ENCODE results near the gene FBXO36. TPM values are rescaled to one million over a fixed set of nuclear protein-coding genes. Genes with fewer than 3 reads are reported as not detected.

FBXO36 gene
- total and polyA plus RNA-seq, 2 donors (not counting 1 experiment from before 2014, with no cell fraction given): 0.49 to 1.5 TPM

DNA sequence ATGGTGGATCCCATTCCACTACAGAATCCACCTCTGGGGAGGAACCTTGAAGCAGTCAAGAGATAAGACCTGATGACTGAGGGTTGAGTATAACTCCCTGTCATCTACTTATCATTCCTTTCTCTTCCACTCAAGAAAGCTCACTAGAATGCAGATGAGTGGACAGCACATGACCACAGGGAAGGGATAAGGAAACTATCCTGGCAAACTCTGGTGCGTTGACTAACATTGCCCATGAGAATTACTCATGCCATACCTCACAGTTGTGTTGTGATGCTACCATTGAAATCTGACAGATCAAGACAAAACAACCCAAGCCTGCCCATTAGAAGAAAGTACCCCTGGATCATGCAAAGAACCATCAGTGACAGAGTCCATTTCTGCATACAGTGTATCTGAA is 119.9 kb downstream of the FBXO36 start:
- Histone ChIP-seq H3K79me2 (ENCODE audit: control insufficient read depth, insufficient read depth, low read length) (no peaks in the 10 kb centered on the region), H3K9me3 (ENCODE audit: control extremely low read depth in 1 of 3, control insufficient read depth in 2 of 3, insufficient read depth in 1 of 3, low read length in 2 of 3) (no peaks in the 10 kb centered on the region), H3K27me3 (replicated peaks in 1 of 4; ENCODE audit: control extremely low read depth in 1 of 4, control insufficient read depth in 3 of 4, insufficient read depth in 4 of 4, low read length in 3 of 4) (no peaks in the 10 kb centered on the region), H3K9ac (ENCODE audit: low read length) (no peak overlapping the region), H3K4me3 (ENCODE audit: control extremely low read depth in 1 of 5, extremely low read depth in 1 of 5, insufficient read depth in 1 of 5, low read depth in 2 of 5, low read length in 4 of 5) (no peak overlapping the region), H3K27ac (ENCODE audit: low read length in 2 of 2) (no peak overlapping the region), H2AFZ (ENCODE audit: insufficient read depth, low read depth, low read length, poor library complexity, severe bottlenecking) (no peak overlapping the region), H3K36me3 (replicated peaks in 1 of 2; ENCODE audit: control extremely low read depth in 1 of 2, control insufficient read depth in 1 of 2, extremely low read depth in 1 of 2, insufficient read depth in 2 of 2, low read length in 1 of 2) (no peaks in the 10 kb centered on the region), H3K4me2 (replicated peaks; ENCODE audit: low read depth, low read length, poor library complexity, severe bottlenecking) (no peak overlapping the region), H4K20me1 (ENCODE audit: control insufficient read depth, insufficient read depth, low read length, poor library complexity, severe bottlenecking) (no peaks in the 10 kb centered on the region), H3K4me1 (ENCODE audit: control insufficient read depth in 2 of 2, insufficient read depth in 2 of 2, low read length in 2 of 2) (no peaks in the 10 kb centered on the region)
- H3K4me3 Mint-ChIP-seq: no peak overlapping the region
- no peak for ATAC-seq (ENCODE audit: low read depth)
- no peaks in the 10 kb centered on the region for H3K9me3 Mint-ChIP-seq (ENCODE audit: insufficient read depth)
- no peak for TF ChIP-seq EZH2 (IDR thresholded peaks at IDR 0.05; ENCODE audit: borderline replicate concordance, insufficient read depth, low read depth, low read length, poor library complexity, severe bottlenecking)
- TF ChIP-seq, protein P1, sequence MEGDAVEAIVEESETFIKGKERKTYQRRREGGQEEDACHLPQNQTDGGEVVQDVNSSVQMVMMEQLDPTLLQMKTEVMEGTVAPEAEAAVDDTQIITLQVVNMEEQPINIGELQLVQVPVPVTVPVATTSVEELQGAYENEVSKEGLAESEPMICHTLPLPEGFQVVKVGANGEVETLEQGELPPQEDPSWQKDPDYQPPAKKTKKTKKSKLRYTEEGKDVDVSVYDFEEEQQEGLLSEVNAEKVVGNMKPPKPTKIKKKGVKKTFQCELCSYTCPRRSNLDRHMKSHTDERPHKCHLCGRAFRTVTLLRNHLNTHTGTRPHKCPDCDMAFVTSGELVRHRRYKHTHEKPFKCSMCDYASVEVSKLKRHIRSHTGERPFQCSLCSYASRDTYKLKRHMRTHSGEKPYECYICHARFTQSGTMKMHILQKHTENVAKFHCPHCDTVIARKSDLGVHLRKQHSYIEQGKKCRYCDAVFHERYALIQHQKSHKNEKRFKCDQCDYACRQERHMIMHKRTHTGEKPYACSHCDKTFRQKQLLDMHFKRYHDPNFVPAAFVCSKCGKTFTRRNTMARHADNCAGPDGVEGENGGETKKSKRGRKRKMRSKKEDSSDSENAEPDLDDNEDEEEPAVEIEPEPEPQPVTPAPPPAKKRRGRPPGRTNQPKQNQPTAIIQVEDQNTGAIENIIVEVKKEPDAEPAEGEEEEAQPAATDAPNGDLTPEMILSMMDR (IDR thresholded peaks at IDR 0.05): no peak
- no peak overlapping the region for H3K27ac Mint-ChIP-seq
- DNase-seq: no peak
- H3K27me3 Mint-ChIP-seq: no peaks in the 10 kb centered on the region
- intact Hi-C loops (cut with micrococcal nuclease): no loop called here
- no peaks in the 10 kb centered on the region for H3K4me1 Mint-ChIP-seq
- CTCF ChIA-PET: no interaction called here
- WGBS (ENCODE audit: insufficient coverage): 100% methylated on average over 1 of the region's 1 CpG
- POLR2A ChIA-PET: no interaction called here

GRCh38 chr2:230043025-230043424 is 120.7 kb downstream of the FBXO36 start:
- H4K20me1 ChIP-seq (ENCODE audit: control insufficient read depth, insufficient read depth, low read length, poor library complexity, severe bottlenecking): no peaks in the 10 kb centered on the region
- H3K4me3 ChIP-seq (ENCODE audit: control extremely low read depth in 1 of 5, extremely low read depth in 1 of 5, insufficient read depth in 1 of 5, low read depth in 2 of 5, low read length in 4 of 5): no peak overlapping the region
- H3K79me2 ChIP-seq (ENCODE audit: control insufficient read depth, insufficient read depth, low read length): no peaks in the 10 kb centered on the region
- ATAC-seq (ENCODE audit: low read depth) (no peak), DNase-seq (no peak)
- WGBS (ENCODE audit: insufficient coverage): 93% methylated on average over 3 of the region's 5 CpGs
- POLR2A ChIA-PET: no interaction called here
- intact Hi-C loops (cut with micrococcal nuclease): no loop called here
- Mint-ChIP-seq H3K9me3 (ENCODE audit: insufficient read depth) (no peaks in the 10 kb centered on the region), H3K27me3 (no peaks in the 10 kb centered on the region), H3K4me1 (no peaks in the 10 kb centered on the region), H3K4me3 (no peak overlapping the region), H3K27ac (no peak overlapping the region)
- H3K27ac ChIP-seq (ENCODE audit: low read length in 2 of 2): no peak overlapping the region
- no peaks in the 10 kb centered on the region for H3K9me3 ChIP-seq (ENCODE audit: control extremely low read depth in 1 of 3, control insufficient read depth in 2 of 3, insufficient read depth in 1 of 3, low read length in 2 of 3)
- no peak overlapping the region for H3K9ac ChIP-seq (ENCODE audit: low read length)
- CTCF ChIA-PET: no interaction called here
- H3K4me1 ChIP-seq (ENCODE audit: control insufficient read depth in 2 of 2, insufficient read depth in 2 of 2, low read length in 2 of 2): no peaks in the 10 kb centered on the region
- H3K36me3 ChIP-seq (replicated peaks in 1 of 2; ENCODE audit: control extremely low read depth in 1 of 2, control insufficient read depth in 1 of 2, extremely low read depth in 1 of 2, insufficient read depth in 2 of 2, low read length in 1 of 2): no peaks in the 10 kb centered on the region
- TF ChIP-seq, protein P1 (IDR thresholded peaks at IDR 0.05): no peak
- no peak for TF ChIP-seq EZH2 (IDR thresholded peaks at IDR 0.05; ENCODE audit: borderline replicate concordance, insufficient read depth, low read depth, low read length, poor library complexity, severe bottlenecking)
- H3K4me2 ChIP-seq (replicated peaks; ENCODE audit: low read depth, low read length, poor library complexity, severe bottlenecking): no peak overlapping the region
- no peak overlapping the region for H2AFZ ChIP-seq (ENCODE audit: insufficient read depth, low read depth, low read length, poor library complexity, severe bottlenecking)
- H3K27me3 ChIP-seq (replicated peaks in 1 of 4; ENCODE audit: control extremely low read depth in 1 of 4, control insufficient read depth in 3 of 4, insufficient read depth in 4 of 4, low read length in 3 of 4): no peaks in the 10 kb centered on the region
